Endothelial cell (in vitro differentiated cells): ENCODE data around the gene ZNF367. TPM values are rescaled to one million over a fixed set of nuclear protein-coding genes. Genes with fewer than 3 reads are reported as not detected.

Experiments used
- DNase-seq: peaks from one replicate; pipeline ENCODE4 v3.0.0; 2021; ENCODE audit warnings: low spot score
- H3K27ac Mint-ChIP-seq: one replicate; pipeline ENCODE4 v1.8.0; 2021; ENCODE audit warnings: mixed read lengths, inconsistent platforms; ENCODE audit not compliant: unreplicated experiment
- H3K27me3 Mint-ChIP-seq: one replicate; pipeline ENCODE4 v1.8.0; 2021; ENCODE audit warnings: mild to moderate bottlenecking, moderate library complexity, mixed read lengths, inconsistent platforms; ENCODE audit not compliant: unreplicated experiment
- H3K36me3 Mint-ChIP-seq: one replicate; pipeline ENCODE4 v1.8.0; 2021; ENCODE audit warnings: mild to moderate bottlenecking, low read depth, mixed read lengths, inconsistent platforms; ENCODE audit not compliant: unreplicated experiment
- H3K4me1 Mint-ChIP-seq: one replicate; pipeline ENCODE4 v1.8.0; 2021; ENCODE audit warnings: mild to moderate bottlenecking, mixed read lengths, inconsistent platforms; ENCODE audit not compliant: unreplicated experiment
- H3K4me3 Mint-ChIP-seq: one replicate; pipeline ENCODE4 v1.8.0; 2021; ENCODE audit warnings: mild to moderate bottlenecking, mixed read lengths, inconsistent platforms; ENCODE audit not compliant: unreplicated experiment
- H3K9me3 Mint-ChIP-seq: one replicate; pipeline ENCODE4 v1.8.0; 2021; ENCODE audit warnings: mixed read lengths, inconsistent platforms; ENCODE audit not compliant: unreplicated experiment
- total RNA-seq: library from RNA; stranded (reverse); fragmentation: NEBNext Ultra II Directional; extraction: Animal tissue kit (Norgen Biotek cat#: 25700); gene quantifications from one replicate; pipeline ENCODE4 v1.2.1, GENCODE V29; 2021; ENCODE audit not compliant: unreplicated experiment
- TF ChIP-seq, protein P1 (sequence below): fragments of 200-600 bp; sonication (generic); IDR thresholded peaks from one replicate; pipeline ENCODE4 v1.5.0; 2021; ENCODE audit warnings: antibody characterized with exemption; ENCODE audit not compliant: unreplicated experiment

The ZNF367 gene
- total RNA-seq, 1 donor from 2014 or later: 2.2 TPM

DNA sequence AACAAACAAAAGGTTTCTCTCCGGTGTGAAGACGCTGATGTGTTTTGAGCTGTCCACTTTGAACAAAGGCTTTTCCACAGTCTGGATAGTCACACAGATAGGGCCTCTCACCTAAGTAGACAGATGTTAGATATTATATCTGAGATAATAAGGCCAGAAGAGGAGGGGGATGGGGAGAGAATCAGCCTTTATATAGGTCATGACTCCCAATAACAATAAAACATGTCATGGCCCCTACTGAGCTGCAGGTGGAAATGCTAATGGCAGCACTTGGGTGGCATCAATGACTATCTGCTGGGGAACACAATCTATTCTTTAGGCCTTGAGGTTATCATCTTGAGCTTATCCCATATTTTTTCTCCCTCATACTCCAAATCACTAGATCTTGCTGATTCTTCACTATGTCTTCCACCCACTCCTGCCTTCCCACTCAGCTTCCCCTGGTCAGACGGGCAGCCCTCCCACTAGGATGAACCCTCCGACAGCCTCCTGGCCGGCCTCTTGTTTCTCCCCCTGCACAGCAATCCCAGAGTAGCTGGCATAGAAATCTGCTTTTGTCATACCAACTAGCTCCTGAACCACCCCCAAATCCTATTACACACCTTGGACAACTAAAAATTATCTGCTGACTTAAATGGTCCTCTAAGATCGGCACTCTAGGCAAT is 23.2 kb downstream of the ZNF367 start:
- H3K9me3 Mint-ChIP-seq: no peaks in the 10 kb centered on the region
- DNase-seq: no peak

DNA sequence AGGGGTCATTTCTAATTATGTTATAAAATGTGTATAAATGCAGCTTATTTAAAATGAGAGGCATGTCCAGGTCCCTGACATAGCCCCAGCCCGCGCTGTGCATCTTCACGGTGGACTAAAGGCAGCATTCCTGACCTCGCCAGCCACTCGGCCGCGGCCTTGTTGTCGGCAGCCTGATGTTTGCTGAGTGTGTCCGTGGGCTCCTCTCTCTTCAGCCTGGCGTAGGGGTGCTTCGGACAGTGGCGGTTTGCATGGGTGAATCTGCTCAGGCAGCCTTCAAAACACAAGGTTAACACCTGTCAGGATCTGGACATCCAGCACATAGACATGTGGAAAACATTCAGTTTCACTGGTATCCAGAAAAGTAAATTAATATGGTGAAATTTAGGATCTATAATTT is 25.9 kb downstream of the ZNF367 start:
- no peaks in the 10 kb centered on the region for H3K36me3 Mint-ChIP-seq
- no peaks in the 10 kb centered on the region for H3K9me3 Mint-ChIP-seq
- no peak overlapping the region for H3K27ac Mint-ChIP-seq
- no peak overlapping the region for H3K4me3 Mint-ChIP-seq
- TF ChIP-seq, protein P1, sequence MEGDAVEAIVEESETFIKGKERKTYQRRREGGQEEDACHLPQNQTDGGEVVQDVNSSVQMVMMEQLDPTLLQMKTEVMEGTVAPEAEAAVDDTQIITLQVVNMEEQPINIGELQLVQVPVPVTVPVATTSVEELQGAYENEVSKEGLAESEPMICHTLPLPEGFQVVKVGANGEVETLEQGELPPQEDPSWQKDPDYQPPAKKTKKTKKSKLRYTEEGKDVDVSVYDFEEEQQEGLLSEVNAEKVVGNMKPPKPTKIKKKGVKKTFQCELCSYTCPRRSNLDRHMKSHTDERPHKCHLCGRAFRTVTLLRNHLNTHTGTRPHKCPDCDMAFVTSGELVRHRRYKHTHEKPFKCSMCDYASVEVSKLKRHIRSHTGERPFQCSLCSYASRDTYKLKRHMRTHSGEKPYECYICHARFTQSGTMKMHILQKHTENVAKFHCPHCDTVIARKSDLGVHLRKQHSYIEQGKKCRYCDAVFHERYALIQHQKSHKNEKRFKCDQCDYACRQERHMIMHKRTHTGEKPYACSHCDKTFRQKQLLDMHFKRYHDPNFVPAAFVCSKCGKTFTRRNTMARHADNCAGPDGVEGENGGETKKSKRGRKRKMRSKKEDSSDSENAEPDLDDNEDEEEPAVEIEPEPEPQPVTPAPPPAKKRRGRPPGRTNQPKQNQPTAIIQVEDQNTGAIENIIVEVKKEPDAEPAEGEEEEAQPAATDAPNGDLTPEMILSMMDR: no peak
- H3K27me3 Mint-ChIP-seq: peaks cover 3% of the 10 kb centered on the region
- H3K4me1 Mint-ChIP-seq: no peaks in the 10 kb centered on the region
- DNase-seq: no peak

More for the DNA sequence above, 23.2 kb downstream of the ZNF367 start:
- Mint-ChIP-seq H3K27me3 (peaks cover 3% of the 10 kb centered on the region), H3K27ac (no peak overlapping the region), H3K36me3 (no peaks in the 10 kb centered on the region), H3K4me1 (peaks cover 7% of the 10 kb centered on the region), H3K4me3 (no peak overlapping the region)
- TF ChIP-seq, protein P1: no peak

DNA sequence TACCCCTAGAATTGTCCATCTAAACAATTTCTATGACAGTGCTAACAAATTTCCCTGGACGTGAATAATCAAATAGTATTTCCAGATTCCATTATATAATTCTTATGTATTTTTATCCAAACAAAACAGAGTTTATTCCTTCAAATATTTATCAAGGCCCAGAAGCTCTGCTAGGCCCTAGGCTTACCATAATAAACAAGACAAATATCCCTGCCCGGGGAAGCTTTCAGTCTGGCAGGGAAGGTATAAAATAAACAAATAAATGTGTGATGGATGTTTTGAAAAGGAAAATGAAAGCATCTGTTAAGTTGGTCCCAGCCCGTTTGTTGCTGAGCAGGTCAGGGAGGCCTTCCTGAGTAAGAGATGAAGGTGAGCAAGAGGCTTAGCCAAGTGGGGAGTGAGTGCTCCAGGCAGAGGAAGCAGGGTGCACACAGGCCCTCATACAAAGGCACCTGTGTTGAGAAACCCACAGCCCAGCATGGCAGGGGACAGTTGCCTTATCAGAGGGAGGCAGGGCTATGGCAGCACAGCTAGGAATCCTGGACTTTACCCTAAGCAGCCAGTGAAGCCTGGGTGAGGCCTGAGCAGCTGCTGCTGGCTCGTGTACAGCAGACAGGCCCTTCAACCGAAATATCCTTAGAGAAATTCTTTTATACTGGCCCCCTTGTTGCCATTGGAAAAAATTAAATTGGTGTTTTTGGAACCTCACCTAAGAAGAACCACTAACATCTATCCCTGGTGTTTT is 27.0 kb downstream of the ZNF367 start:
- Mint-ChIP-seq H3K36me3 (no peaks in the 10 kb centered on the region), H3K27ac (no peak overlapping the region), H3K9me3 (no peaks in the 10 kb centered on the region), H3K4me3 (no peak overlapping the region), H3K4me1 (no peaks in the 10 kb centered on the region), H3K27me3 (peaks cover 3% of the 10 kb centered on the region)
- TF ChIP-seq, protein P1: no peak
- DNase-seq: no peak

DNA sequence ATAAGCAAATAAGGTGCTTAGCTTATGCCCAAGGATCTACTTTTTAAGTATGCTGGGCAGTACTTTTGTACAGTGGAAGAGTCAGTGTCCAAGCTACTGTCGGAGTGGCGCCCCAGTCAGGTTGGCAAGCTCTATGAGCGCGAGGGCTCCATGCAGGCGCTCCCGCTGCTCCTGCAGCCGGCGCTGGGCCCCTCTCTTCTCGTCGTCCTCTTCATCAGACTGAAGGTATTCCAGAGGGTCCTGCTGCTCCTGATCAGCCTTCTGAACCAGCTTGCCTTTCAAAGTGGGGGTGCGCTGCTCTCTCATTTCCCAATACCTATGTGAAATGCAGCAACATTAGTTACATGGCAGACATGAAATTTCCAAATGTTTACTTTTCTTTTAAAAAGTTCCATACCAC is 30.0 kb downstream of the ZNF367 start:
- TF ChIP-seq, protein P1: no peak
- H3K36me3 Mint-ChIP-seq: no peaks in the 10 kb centered on the region
- H3K4me3 Mint-ChIP-seq: no peak overlapping the region
- DNase-seq: no peak
- peaks cover 5% of the 10 kb centered on the region for H3K4me1 Mint-ChIP-seq
- peaks cover 3% of the 10 kb centered on the region for H3K27me3 Mint-ChIP-seq
- H3K9me3 Mint-ChIP-seq: no peaks in the 10 kb centered on the region
- no peak overlapping the region for H3K27ac Mint-ChIP-seq

DNA sequence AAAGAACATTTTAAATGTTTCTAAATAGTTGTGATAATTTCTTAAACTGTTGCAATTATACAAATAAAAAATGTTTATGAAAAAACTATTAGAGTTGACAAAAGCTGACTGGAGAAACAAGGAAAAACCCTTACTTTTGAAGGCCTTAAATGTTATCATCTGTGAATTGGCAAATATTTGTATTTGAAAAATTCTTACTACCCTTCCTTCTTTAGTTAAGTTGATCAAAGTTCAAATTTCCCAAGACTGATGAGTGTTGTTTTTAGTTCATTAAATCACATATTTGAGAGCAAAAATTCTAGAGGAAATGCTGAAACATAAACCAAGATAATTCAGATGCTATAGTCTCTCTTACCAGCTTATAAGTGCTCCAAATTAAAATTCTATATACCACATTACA is 32.0 kb downstream of the ZNF367 start:
- Mint-ChIP-seq H3K27me3 (peaks cover 3% of the 10 kb centered on the region), H3K4me3 (no peak overlapping the region), H3K9me3 (no peaks in the 10 kb centered on the region), H3K4me1 (peaks cover 10% of the 10 kb centered on the region), H3K36me3 (no peaks in the 10 kb centered on the region), H3K27ac (no peak overlapping the region)
- DNase-seq: no peak
- TF ChIP-seq, protein P1: no peak
